HG03354 (cell line): ENCODE data around the gene NIPBL.
"Not testable (repeated sequence)": the region's sequence is repeated elsewhere in the genome, so short reads cannot be mapped to it uniquely, and the experiment has no call there.

Source experiments
- ATAC-seq: cut with Tn5 transposase; IDR thresholded peaks from one replicate; pipeline ENCODE4 v1.9.1; 2021; ENCODE audit warnings: mild to moderate bottlenecking; ENCODE audit not compliant: unreplicated experiment, poor library complexity, severe bottlenecking

Gene NIPBL

GRCh38 chr5:37005946-37006540, 129.5 kb downstream of the NIPBL start:
- no peak for ATAC-seq

DNA sequence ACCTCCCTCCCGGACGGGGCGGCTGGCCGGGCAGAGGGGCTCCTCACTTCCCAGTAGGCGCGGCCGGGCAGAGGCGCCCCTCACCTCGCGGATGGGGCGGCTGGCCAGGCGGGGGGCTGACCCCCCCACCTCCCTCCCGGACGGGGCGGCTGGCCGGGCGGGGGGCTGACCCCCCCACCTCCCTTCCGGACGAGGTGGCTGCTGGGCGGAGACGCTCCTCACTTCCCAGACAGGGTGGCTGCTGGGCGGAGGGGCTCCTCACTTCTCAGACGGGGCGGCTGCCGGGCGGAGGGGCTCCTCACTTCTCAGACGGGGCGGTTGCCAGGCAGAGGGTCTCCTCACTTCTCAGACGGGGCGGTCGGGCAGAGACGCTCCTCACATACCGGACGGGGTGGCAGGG, 136.6 kb downstream of the NIPBL start:
- ATAC-seq = not testable (repeated sequence)

DNA sequence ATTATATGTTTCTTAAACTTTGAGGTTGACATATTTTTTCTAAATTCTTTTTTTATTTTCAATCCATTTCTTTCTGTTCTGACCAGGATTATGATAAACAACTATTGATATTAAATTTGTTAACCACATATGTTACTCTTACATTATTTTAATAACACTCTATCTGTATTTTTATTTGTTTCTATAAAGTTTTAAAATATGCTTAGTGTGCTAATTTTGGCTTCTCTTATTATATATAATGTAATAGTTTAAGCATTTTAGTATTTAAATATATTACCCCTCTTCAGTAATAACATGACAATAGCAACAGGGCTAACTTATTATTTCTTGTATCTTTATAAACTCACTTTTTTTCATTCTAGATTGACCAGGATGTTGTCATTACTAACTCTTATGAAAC, 137.8 kb downstream of the NIPBL start:
- ATAC-seq = no peak

- ATAC-seq = no peak
Measured at GRCh38 chr5:37015795-37016666, 139.5 kb downstream of the NIPBL start.

GRCh38 chr5:37028910-37029309, 152.3 kb downstream of the NIPBL start:
- ATAC-seq = no peak

- no peak for ATAC-seq
Measured at GRCh38 chr5:37029436-37029835, 152.9 kb downstream of the NIPBL start.

DNA sequence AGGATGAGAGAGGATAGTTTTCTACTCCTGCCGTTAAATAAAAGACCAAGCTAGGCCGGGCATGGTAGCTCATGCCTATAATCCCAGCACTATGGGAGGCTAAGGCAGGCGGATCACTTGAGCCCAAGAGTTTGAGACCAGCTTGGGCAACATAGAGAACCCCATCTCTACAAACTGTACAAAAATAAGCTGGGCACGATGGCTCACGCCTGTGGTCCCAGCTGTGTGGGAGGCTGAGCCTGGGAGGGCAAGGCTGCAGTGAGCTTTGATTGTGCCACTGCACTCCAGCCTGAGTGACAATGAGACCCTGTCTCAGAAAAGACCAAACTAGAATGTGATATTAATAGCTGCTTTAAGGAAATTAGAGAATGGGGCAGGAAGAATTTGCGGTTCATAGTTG, 158.4 kb downstream of the NIPBL start:
- no peak for ATAC-seq

DNA sequence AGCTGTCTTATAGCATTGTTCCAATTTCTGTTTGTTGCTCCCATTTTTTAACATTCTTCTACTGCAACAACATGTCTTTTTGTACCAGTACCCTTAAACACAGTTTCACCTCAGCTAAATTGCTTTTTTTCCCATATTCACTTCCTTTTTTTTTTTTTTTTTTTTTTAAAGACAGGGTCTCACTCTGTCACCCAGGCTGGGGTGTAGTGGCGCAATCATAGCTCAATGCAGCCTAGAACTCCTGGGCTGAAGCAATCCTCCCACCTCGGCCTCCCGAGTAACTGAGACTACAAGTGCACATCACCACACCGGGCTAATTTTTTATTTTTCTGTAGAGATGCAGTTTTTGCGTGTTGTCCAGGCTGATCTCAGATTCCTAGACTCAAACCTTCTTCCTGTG, 161.3 kb downstream of the NIPBL start:
- ATAC-seq = no peak

DNA sequence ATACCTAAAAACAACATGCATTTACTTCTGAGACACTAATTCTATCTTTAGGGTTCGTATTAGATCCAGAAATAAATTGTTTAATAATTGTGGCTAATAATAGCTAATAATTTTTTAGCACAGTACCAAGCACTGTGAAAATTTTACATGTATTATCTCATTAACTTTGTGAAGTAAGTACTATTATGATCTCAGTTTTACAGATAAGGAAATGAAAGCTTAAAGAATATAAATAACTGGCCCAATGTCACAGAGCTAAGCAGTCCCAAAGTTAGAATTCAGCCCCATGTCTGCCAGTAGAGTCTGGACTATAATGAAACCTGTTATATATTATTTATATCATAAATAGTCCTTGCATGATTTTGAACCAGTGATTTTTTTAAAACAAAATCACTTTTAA, 163.3 kb downstream of the NIPBL start:
- no peak for ATAC-seq

GRCh38 chr5:37043693-37044092, 167.1 kb downstream of the NIPBL start:
- no peak for ATAC-seq

DNA sequence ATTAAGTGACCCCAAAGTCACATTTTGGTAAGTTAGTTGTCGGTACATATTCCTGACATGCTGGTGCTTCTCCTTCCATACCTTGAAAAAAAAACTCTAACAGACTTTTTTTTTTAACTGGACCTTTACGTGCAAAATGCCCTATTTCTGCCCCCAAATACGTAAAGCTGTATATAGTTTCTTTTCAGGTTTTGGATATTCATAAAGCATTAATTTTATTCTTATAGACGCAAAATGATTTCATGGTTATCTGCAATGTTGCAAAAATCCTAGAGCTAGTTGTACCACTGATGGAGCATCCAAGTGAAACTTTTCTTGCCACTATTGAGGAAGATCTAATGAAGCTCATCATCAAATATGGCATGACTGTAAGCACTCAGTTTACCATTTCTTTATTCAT, 167.6 kb downstream of the NIPBL start:
- ATAC-seq = no peak

- no peak for ATAC-seq
Measured at GRCh38 chr5:37045703-37046102, 169.1 kb downstream of the NIPBL start.

GRCh38 chr5:37047947-37048346, 171.4 kb downstream of the NIPBL start:
- ATAC-seq = no peak

DNA sequence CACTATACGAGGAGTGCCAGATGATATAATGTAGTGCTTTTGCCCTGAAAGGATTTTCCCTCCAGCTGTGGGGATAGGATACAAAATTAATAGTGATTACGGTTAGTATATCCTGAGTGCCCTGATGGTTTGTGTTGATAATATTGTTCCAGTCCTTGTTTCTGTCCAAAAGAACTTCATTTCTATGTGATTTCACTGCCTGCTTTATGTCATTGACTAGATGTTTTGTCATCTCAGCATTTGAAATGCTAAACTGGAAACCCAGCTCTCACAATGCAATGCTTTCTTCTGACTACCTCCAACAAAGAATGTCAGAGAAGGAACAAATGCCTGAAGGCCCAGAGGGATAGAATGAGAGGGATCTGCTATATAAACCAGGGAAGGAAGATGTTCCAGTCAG, 177.8 kb downstream of the NIPBL start:
- ATAC-seq = no peak

GRCh38 chr5:37055383-37055990, 178.9 kb downstream of the NIPBL start:
- ATAC-seq = no peak

- no peak for ATAC-seq
Measured at GRCh38 chr5:37056762-37057161, 180.2 kb downstream of the NIPBL start.

DNA sequence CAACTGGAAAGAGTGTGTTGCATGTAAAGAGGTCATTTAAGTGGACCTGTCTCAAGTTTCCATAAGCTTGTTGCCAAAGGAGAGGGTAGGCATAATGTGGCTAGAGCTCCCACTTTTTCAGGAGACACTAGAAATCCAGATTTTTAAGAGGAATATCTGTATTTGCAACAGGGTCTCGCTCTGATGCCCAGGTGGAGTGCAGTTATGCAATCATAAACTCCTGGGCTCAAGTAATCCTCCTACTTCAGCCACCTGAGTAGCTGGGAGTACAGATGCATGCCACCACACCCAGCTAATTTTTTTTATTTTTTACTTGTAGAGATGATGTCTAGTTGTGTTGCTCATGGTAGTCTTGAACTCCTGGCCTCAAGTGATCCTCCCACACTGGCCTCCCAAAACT, 183.5 kb downstream of the NIPBL start:
- ATAC-seq = no peak

- no peak for ATAC-seq
Measured at GRCh38 chr5:37063739-37064138, 187.2 kb downstream of the NIPBL start.

DNA sequence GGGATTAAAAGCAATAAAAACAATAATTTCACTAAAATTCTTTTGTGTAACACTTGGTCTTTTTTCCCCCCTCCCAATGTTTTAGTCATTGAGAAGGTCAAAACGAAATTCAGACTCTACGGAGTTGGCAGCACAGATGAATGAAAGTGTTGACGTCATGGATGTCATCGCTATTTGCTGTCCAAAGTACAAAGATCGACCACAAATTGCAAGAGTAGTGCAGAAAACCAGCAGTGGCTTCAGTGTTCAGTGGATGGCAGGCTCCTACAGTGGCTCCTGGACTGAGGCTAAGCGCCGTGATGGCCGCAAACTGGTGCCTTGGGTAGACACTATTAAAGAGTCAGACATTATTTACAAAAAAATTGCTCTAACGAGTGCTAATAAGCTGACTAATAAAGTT, 187.9 kb downstream of the NIPBL start:
- no peak for ATAC-seq

DNA sequence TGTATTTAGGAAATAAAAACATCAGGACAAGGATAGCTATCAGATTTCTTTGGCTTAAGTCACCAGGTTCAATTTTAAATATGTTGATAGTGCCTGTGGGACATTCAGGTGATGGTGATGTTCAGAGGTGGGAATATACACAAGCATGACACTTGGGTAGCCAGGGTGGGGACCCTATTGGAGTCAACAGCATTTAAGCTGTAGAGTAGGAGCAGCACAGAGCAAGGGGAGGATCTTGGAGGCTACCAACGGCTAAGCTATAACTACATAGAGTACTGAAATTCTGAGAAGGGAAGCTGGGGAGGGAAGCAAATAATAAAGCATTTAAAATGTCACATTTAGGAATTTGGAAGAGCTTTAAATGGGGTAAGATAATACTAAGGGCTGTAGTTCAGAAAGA, 194.9 kb downstream of the NIPBL start:
- ATAC-seq = no peak
